OCI-LY3 (cell line): ENCODE results near the gene PLD6.
"Not testable (repeated sequence)": the region's sequence is repeated elsewhere in the genome, so short reads cannot be mapped to it uniquely, and the experiment has no call there.

Experiments used
- H2AFZ ChIP-seq: fragments of 200-600, 300-600 bp; shearing (Covaris generic); 2 replicates; pipeline ENCODE4 v1.6.0; 2014; ENCODE audit warnings: antibody characterized with exemption, low read depth, low read length
- H3K27ac ChIP-seq: fragments of 200-600, 300-600 bp; sonication (generic); 2 replicates; pipeline ENCODE4 v1.5.1; 2014; ENCODE audit warnings: mild to moderate bottlenecking, low read length, moderate library complexity, mixed read lengths
- H3K27me3 ChIP-seq: fragments of 200-600, 300-600 bp; sonication (generic); 2 replicates; pipeline ENCODE4 v1.6.1; 2014; ENCODE audit warnings: low read depth, low read length, mixed read lengths
- H3K36me3 ChIP-seq: fragments of 200-600, 300-600 bp; sonication (generic); replicated peaks from 2 replicates; pipeline ENCODE3; 2014; ENCODE audit warnings: low read depth, low read length, mixed read lengths
- H3K4me1 ChIP-seq: fragments of 300-600, 200-600 bp; sonication (generic); 2 replicates; pipeline ENCODE4 v1.6.1; 2014; ENCODE audit warnings: low read length, mixed read lengths
- H3K4me2 ChIP-seq: fragments of 200-600, 300-600 bp; sonication (generic); 2 replicates; pipeline ENCODE4 v1.6.1; 2014; ENCODE audit warnings: low read length, mixed read lengths
- H3K4me3 ChIP-seq: fragments of 300-600, 200-600 bp; sonication (generic); 2 replicates; pipeline ENCODE4 v1.5.1; 2014; ENCODE audit warnings: antibody characterized with exemption, mild to moderate bottlenecking, low read length, moderate library complexity
- H3K79me2 ChIP-seq: fragments of 300-600, 200-600 bp; shearing (Covaris generic); 2 replicates; pipeline ENCODE4 v1.6.1; 2014; ENCODE audit warnings: mild to moderate bottlenecking, low read length, mixed read lengths
- H3K9ac ChIP-seq: fragments of 300-600, 200-600 bp; shearing (Covaris generic); 2 replicates; pipeline ENCODE4 v1.6.0; 2014; ENCODE audit warnings: mild to moderate bottlenecking, low read length, moderate library complexity
- H3K9me3 ChIP-seq: fragments of 200-600, 300-600 bp; shearing (Covaris generic); 2 replicates; pipeline ENCODE4 v1.6.1; 2014; ENCODE audit warnings: low read length, mixed read lengths; ENCODE audit not compliant: insufficient read depth
- H4K20me1 ChIP-seq: fragments of 200-600, 300-600 bp; sonication (generic); 2 replicates; pipeline ENCODE4 v1.6.1; 2016; ENCODE audit warnings: low read length, mixed read lengths; ENCODE audit not compliant: insufficient read depth
- CTCF ChIP-seq: fragments of 200-600, 300-600 bp; sonication (generic); IDR thresholded peaks from 2 replicates; pipeline ENCODE4 v1.5.1; 2014; ENCODE audit warnings: antibody characterized with exemption, low read length, low read depth
- EZH2phosphoT487 ChIP-seq: fragments of 200-600 bp; shearing (Covaris generic); IDR thresholded peaks from 2 replicates; pipeline ENCODE4 v1.6.1; 2018; ENCODE audit warnings: antibody characterized with exemption, mixed run types, low read depth

Gene PLD6

GRCh38 chr17:17188586-17188985 lies 17.5 kb downstream of the PLD6 start:
- Histone ChIP-seq H3K27ac (no peak overlapping the region), H3K79me2 (no peaks in the 10 kb centered on the region), H3K27me3 (no peaks in the 10 kb centered on the region), H3K4me1 (peaks cover 4% of the 10 kb centered on the region; the same call in 1 of the 2 replicates), H3K9ac (no peak overlapping the region), H4K20me1 (no peaks in the 10 kb centered on the region), H3K9me3 (no peaks in the 10 kb centered on the region), H3K4me2 (no peak overlapping the region), H2AFZ (no peak overlapping the region), H3K4me3 (no peak overlapping the region), H3K36me3 (no peaks in the 10 kb centered on the region)
- TF ChIP-seq EZH2phosphoT487 (no peak), CTCF (no peak)

GRCh38 chr17:17186551-17187505 lies 19.3 kb downstream of the PLD6 start:
- Histone ChIP-seq H3K4me2 (no peak overlapping the region), H3K79me2 (no peaks in the 10 kb centered on the region), H3K9ac (no peak overlapping the region), H3K27me3 (no peaks in the 10 kb centered on the region), H3K4me3 (no peak overlapping the region), H2AFZ (no peak overlapping the region), H3K27ac (no peak overlapping the region), H4K20me1 (no peaks in the 10 kb centered on the region), H3K36me3 (no peaks in the 10 kb centered on the region), H3K4me1 (peaks cover 11% of the 10 kb centered on the region), H3K9me3 (no peaks in the 10 kb centered on the region)
- no peak for TF ChIP-seq CTCF
- no peak for TF ChIP-seq EZH2phosphoT487

GRCh38 chr17:17186051-17186450 lies 20.1 kb downstream of the PLD6 start:
- H2AFZ ChIP-seq, result no peak overlapping the region
- H3K27me3 ChIP-seq, result no peaks in the 10 kb centered on the region
- H3K36me3 ChIP-seq, result no peaks in the 10 kb centered on the region
- H3K4me1 ChIP-seq, result peaks cover 17% of the 10 kb centered on the region
- H3K27ac ChIP-seq, result no peak overlapping the region
- TF ChIP-seq CTCF, result no peak
- H3K79me2 ChIP-seq, result no peaks in the 10 kb centered on the region
- no peaks in the 10 kb centered on the region for H4K20me1 ChIP-seq
- H3K4me3 ChIP-seq, result no peak overlapping the region
- no peak overlapping the region for H3K9ac ChIP-seq
- no peak overlapping the region for H3K4me2 ChIP-seq
- no peaks in the 10 kb centered on the region for H3K9me3 ChIP-seq

- H3K79me2 ChIP-seq, H3K9me3 ChIP-seq, H3K27me3 ChIP-seq, H3K4me2 ChIP-seq, H3K27ac ChIP-seq, H3K9ac ChIP-seq, H3K36me3 ChIP-seq, H2AFZ ChIP-seq, H4K20me1 ChIP-seq, H3K4me3 ChIP-seq: not testable (repeated sequence)
- H3K4me1 ChIP-seq, result peaks cover 17% of the 10 kb centered on the region
Measured at GRCh38 chr17:17184985-17185757, 21.0 kb downstream of the PLD6 start.
